Ovary (tissue), 3 donors: ENCODE data around the gene MRPL2.

Experiments used
- POLR2A ChIP-seq: fragments of 450-650 bp; IDR thresholded peaks from one replicate; pipeline ENCODE4 v1.6.1; 2017; ENCODE audit warnings: antibody characterized with exemption, mild to moderate bottlenecking, moderate library complexity
- TF ChIP-seq, protein P1 (sequence below), 3 donors: fragments of 450-650 bp in 2 of 3; fragments of 200-600 bp in 1 of 3; IDR thresholded peaks; one replicate each; pipeline versions ENCODE4 v1.5.1 to v1.8.0; 2016 to 2022; ENCODE audit warnings: antibody characterized with exemption in 3 of 3, mild to moderate bottlenecking in 1 of 3
- donor health status: DM: no; HTN: no; CAD: no.

DNA sequence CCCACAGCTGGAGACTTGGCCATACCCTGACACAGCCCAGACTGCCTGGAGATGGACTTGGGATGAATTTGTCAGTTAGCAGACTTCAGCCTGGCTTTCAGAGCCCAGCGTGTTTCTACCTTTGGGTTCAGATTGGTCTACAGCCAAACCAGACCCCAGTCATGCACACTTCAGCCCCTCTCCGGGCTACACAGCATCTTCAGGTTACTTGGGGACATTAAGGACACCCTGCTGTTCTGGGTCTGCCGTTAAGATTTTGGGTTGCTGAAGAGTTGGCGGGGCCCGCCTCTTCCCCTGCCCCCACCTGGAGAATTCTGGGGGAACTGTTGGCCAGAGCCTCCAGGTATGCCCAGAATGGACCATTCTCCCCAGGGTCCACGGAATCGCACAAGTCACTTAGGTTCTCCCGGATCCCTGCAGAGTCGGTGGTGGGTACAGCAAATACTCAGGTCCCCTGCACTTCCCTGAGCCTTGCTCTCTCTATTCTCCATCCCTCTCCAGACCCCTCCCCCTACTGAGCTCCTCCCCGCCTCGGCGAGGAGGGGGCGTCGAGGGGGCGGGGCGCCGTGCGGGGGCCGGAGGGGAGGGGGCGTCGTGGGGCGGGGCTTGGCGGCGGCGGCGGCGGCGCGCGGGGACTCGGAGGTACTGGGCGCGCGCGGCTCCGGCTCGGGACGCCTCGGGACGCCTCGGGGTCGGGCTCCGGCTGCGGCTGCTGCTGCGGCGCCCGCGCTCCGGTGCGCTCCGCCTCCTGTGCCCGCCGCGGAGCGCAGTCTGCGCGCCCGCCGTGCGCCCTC is 16.6 kb upstream of the MRPL2 start, which contains the start of gene PTK7:
- TF ChIP-seq, protein P1, sequence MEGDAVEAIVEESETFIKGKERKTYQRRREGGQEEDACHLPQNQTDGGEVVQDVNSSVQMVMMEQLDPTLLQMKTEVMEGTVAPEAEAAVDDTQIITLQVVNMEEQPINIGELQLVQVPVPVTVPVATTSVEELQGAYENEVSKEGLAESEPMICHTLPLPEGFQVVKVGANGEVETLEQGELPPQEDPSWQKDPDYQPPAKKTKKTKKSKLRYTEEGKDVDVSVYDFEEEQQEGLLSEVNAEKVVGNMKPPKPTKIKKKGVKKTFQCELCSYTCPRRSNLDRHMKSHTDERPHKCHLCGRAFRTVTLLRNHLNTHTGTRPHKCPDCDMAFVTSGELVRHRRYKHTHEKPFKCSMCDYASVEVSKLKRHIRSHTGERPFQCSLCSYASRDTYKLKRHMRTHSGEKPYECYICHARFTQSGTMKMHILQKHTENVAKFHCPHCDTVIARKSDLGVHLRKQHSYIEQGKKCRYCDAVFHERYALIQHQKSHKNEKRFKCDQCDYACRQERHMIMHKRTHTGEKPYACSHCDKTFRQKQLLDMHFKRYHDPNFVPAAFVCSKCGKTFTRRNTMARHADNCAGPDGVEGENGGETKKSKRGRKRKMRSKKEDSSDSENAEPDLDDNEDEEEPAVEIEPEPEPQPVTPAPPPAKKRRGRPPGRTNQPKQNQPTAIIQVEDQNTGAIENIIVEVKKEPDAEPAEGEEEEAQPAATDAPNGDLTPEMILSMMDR (IDR thresholded peaks at IDR 0.05) = no peak
- TF ChIP-seq POLR2A = no peak
